NCI-H345 treated with DMSO at 0.1 percent for 48 hours (cell line): ENCODE measurements around the gene HOXB13.

Experiments used
- DNase-seq: peaks from one replicate; lab custom pipeline; 2025; ENCODE audit not compliant: unreplicated experiment; lab: John Stamatoyannopoulos, UW

Gene HOXB13

DNA sequence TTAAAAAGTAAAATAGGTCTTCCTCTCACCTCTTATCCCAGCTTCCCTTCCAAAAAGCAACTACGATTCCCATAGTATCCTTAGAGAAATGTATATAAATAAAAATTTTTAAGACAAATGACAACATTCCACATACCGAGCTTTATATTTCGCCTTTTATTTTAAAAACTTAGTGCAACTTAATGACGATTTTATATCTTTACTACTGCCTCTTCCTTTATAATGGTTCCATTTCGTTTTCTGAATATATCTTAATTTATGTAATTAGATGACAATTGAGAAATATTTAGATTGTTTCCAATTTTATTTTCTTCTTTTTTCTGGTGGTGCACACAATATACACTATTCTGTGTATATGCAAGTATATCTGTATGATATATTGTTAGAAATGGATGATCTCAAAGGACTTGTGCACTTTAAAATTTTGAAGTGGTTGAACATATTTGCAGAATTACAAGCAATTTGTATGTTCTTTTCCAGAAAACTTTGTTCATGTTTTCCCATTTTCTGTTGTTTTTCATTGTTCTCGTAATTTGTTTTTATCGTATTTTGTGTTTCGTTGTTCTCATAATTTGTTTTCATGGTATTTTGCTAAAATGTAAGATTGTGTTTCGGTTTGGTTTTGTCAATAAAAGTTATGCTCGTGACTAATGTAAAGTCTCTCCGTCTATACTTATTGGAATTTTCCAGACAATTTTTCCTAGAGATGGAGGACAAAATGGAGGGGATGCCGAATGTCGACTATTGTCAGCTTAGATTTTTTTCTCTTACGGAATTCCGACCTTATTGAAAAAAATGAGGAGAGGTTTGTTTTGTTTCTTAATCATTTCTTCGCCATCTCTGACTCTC, 20.4 kb upstream of the HOXB13 start:
- no peak for DNase-seq

DNA sequence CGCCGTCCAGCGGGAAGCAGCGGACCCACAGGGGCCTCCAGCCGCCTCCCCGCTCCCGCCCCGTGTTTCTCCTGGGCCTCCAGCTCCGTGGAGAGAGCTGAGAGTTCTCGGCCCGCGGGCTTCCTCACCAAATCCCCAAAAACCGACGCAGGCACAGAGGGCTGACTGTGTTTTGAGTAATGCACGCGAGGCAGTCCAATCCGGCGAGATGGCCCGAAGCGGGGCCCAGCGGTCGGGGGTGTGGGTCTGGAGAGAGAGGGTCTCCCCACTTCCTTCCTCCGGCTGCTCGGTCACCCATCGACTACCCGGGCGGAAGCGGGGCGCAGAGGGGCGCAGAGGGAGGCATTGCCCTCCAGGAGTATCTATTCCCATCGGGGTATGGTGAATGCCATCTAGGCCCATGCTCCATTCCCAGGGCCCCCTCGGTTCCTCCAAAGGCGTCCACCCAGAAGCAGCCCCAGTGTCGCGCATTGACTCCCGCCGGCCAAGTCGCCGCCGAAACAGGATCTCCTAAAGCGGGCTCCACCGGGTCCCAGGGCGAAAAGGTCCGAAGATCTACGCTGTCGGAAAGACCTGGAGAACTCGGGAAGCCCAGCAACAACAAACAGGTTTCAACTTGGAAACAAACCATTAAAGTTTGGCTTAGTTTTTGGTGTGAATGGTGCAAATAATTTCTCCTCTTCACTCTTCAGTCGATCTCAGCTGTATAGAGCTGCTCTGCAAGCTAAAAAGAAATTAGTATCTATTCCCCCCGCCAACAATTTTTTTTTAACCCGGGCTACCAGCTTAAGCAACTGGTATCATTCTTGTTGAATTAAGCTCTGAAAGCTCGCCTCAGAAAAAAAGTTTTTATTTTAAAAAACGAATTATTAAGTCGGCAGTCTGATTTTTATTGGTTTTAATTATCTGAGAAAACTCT, 19.2 kb upstream of the HOXB13 start:
- DNase-seq, result no peak

DNA sequence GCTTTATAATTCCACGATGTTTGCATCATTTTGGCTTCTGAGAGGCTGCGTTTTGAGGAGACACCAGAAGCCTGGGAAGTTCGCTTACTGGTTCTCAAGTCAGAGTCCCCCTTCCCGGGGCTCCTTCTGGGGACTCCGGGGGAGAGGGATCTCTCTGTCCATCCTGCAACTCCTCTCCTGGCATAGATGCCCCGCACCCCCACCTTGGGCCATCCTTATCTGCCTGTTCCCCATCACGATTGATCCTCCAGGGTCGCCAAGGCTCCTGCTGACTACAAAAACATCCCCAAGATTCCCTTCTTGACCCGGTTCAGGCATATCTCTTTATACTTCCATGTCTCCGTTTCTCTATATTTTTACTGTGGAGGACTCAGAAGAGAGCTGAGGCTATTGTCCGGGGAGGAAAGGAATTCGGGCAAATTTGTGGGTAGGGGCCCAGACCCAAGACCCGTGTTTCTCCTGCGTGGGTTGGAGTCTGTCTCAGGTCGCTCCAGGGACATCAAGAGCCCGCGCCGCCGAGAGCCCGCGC, 18.4 kb upstream of the HOXB13 start:
- DNase-seq, result no peak

DNA sequence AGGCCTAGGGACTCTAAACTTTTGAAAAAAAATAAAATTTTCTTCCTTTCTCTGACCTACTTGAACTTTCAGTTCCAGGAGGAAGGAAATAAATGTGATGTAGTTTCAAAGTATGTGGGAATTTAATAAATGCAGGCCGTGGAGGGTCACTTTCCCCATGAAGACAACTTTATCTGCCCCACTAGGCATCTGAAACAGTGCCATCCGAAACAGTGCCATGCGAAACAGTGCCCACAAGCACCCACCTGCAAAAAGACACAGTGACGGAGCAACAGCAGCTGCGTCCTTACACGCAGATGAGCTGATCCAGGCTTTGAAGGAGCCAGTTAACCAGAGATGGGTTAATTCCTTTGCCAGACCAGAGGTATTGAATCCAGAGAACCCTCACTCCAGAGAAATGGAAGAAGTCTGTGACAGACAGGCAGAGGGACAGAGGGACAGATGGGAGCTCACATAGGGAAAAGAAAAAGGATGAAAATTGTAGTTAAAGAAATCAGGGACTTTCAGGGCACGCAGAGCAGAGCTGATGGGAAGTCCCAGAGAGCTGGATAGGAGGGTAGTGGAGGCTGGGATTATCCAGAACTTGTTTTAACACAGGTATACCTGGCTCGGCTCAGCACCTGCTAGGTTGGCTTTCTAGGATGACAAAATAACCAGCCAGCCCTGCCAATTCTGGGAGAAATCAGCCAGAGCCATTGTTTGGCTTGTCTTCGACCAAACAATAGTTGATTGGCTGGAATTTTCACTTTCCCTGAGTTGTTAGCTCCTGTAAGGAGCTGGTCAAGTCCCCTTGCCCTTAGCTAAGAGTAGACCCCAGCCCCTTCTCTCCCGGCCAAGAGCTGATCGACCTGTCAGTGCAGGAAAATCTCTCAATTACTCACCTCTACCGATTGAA, 17.1 kb upstream of the HOXB13 start:
- no peak for DNase-seq

DNA sequence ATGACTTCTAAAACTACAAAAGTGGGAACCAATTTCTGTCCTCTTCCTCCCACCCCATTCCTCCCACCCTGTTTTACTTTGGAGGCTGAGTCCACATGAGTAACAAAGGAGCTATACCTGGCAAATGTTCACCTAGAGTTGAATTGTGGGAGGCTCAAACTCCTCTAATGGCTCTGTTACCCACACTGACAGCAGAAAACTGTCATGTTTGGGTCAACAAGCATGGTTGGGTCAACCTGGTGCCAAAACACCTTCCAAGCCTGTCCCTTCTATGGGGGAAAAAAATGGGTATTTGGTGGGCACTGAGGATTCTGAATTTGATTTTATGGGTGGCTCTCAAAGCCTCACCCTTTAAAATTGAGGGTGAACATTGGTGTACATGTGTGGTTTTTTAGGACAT, 12.0 kb upstream of the HOXB13 start:
- no peak for DNase-seq

DNA sequence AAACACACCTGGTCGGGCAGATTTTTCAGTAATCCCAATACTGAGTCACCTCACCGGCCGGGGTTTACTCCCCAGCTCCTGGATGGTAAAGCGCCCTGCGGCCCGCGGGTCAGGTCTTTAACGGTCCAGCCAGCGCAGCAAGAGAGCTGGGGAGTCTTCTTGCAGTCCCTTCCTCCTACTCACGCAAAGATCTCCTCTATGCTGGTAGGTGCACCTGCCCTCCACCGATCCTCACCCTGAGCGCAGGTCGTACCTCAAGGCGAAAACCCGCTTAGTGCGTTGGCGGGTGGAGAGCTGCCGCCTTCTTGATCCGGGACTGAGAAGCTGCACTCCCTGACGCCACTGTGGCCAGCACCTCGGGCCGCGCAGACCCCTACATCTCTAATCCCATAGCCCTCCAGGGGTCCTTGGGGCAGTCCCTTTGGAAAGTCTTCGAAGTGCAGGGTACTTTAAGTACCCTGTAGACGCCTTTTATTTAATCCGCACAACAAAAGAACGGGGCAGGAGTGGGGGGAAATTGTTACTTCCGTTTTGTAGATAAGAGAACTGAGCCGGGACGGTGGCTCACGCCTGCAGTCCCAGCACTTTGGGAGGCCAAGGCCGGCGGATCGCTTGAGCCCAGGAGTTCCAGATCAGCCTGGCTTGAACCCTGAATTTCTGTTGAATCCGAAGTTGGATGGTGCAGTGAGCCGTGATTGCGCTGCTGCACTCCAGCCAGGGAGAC, 10.4 kb upstream of the HOXB13 start:
- DNase-seq, result no peak

DNA sequence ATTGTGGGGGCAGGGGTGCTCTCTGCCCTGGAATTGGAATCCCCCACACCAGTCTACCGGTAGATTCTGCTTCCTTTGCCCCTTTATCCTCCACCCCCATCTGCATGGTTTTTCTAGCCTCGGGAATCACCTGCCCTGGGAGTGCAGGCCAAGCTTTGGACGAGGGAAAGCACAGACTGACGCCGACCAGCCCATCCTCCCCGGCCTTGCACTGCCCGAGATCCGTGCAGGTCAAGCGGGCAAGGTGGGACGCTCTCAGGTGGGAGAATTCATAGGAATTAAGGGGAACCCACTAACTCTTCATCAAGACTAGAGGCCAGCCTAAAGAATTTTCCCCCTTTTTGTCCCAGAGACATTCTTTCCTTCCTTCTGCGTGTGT, 9.9 kb upstream of the HOXB13 start:
- DNase-seq, result no peak

DNA sequence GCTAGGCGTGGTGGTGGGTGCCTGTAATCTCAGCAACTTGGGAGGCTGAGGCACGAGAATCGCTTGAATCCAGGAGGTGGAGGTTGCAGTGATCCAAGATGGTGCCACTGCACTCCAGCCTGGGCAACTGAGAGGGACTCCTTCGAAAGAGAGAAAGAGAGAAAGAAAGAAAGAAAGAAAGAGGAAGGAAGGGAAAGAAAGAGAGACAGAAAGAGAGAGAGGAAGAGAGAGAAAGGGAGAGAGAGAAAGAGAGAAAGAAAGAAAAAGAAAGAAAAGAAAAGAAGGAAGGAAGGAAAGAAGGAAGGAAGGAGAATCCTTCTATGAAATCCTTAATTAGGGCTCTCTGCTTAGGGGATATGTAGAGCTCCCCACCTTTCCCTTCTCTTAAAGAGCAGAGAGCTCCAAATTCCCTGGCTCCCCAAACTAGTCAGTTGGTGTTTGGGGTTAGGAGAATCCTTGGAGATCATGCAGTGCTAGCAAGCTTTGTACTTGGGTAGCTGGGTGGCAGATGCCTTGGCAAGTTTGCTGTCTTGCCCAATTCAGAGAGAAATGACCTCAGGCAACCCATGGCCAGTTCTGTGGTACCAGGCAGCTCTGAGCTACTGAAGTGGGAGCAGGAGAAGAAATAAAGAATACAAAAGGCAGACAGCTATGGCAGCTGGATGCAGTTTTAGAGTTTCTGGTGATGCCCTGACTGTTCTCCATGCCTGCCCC, 8.9 kb upstream of the HOXB13 start:
- DNase-seq, result no peak

DNA sequence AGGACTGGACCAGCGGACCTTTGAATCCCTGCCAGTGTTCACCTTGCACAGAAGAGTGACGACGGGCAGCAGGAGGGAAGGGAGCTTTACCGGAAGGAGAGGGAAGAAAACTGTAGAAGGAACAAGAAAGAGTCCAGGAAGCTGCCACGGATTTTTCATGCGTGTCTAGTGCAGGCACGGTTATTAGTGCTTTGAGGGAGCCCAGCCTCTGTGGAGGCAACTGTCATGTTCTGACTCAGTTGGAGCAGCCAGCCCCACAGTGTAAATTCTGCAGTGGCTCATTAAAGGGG, 6.5 kb upstream of the HOXB13 start:
- DNase-seq, result no peak

DNA sequence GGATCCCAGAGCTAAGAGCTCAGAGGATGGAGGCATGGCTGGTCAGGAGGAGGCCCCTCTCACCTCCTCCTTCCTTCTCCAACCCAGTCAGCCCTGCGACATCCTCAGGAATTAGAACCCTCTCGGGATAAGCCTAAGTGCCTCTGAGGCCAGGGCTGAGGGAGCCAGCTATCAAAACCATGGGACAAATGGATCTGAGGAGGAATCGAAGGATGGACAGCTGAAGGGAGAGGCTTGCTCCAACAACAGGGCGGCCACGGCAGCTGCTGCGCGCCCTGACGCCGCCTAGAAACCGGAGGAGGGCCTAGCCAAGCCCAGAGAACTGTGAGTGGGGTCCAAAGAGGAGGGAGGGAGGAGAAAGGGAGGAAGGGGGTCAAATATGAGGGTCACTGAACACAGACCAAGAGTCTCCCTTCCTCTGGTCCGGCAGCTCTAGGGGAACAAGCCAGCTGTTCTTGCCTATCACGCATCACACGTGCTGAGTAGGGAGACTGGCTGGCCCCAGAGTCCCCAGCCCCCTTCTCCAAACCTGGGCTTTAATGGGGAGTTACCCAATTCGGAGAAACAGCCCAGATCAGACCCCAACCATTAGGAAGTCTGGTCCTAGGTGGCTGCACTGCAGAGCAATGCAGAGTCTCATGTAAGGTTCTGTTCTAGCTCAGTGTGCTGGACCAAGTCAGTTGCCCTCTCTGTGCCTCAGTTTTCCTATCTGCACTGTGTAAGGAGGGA, 5.9 kb upstream of the HOXB13 start:
- no peak for DNase-seq

DNA sequence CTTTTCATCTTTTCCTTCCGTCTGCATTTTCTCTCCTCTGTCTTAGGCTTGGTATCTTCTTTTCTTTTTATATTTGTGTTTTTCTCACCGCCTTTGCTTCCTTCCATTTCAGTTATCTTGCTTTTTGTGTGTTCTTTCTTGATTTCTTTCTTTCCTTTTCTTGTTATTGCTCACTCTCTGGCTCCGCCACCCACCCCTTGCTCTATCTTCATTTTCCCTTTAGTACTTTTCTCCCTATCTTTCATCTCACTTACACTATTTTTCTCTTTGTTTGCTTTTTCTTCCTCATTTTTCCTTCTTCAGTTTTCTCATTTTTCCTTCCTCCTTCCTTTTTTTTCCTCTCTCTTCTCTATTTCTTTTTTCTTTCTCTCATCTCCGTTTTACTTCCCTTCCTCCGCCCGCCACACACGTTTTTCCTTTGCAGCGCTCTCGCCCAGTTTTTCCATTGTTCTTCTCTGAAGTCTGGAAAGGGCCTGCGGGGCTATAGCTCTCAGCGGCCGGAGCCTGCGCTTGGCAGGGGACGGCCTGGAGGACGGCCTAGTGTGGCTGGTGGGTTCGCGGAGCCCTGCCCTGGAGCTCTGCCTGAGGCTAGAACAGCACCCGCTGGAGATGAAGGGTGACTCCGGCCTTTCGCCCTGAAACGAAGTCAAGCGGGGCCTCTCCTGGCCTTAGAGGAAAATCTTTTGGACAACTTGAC, 5.2 kb upstream of the HOXB13 start:
- DNase-seq, result no peak

DNA sequence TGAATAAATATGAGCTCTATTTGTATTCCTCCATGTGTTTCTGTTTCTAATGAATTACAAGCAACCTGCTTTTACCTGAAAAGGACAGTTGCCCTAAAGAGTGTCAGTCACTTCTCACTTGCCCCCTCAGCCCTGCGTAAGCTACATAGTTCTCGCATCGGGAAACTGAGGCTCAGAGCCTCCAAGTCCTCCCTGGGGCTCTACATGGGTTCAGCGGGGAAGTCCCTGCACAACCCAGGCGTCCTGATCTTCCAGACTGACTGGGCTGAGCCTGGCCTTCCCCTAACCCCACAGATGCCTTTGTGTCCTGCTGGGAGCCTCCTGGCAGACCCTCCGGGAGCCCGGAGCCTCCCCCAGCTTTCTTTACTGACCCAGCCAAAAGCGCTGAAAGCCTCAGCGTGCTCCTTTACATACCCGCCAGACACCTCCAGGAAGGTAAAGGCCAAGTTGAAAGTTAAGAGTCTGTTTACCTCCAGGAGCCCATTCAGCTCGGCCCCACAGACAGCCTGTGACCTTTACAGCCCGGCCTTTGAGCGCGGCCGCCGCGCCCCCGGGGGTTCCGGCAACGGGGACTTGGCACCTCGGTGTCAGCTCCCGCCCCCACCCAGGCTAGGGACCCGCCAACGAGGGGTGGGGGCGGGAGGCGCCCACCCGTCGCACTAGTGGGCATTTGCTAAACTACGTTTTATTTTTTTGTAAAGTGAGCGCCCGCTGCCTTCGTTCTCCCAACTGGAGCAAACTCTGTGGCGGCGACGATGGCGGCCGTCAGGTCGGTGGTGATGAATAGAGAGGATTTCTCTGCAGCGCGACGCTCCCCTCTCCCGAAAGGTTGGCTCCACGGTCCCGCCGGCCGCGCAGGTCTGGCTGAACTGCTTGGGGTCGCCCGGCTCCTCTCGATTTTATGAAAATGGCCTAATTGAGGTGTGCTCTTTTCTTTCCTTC, 4.4 kb upstream of the HOXB13 start:
- DNase-seq, result no peak

DNA sequence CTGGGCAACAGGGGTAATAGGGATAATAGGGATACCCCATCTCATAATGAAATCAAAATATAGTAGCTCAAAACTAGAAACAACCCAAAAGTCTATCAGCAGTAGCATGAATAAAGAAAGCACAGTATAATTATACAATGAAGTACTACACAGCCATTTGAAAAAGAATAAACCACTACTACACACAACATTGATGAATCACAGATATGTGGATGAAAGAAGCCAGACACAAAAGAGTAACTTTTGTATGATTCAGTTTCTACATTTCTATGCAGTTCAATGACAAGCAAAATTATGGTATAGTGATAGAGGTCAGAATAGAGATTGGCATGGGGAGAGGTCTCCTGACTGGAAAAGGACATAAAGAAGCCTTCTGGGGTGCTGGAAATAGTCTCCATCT, 2.8 kb upstream of the HOXB13 start:
- DNase-seq, result no peak

DNA sequence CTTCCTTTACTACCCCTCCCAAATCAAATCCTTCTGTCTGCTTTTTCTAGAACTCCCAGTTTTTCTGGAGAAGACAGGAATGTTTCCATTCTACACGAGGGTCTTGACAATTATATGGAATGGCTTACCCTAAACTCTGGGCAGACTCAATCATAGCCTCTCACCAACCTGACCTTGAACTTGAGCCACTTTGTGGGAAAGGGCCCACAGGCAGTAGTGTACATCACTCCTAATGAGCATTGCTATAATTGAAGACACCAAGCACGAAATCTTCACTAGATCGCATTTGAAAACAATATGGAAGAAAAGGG, 1.6 kb upstream of the HOXB13 start:
- DNase-seq, result no peak

DNA sequence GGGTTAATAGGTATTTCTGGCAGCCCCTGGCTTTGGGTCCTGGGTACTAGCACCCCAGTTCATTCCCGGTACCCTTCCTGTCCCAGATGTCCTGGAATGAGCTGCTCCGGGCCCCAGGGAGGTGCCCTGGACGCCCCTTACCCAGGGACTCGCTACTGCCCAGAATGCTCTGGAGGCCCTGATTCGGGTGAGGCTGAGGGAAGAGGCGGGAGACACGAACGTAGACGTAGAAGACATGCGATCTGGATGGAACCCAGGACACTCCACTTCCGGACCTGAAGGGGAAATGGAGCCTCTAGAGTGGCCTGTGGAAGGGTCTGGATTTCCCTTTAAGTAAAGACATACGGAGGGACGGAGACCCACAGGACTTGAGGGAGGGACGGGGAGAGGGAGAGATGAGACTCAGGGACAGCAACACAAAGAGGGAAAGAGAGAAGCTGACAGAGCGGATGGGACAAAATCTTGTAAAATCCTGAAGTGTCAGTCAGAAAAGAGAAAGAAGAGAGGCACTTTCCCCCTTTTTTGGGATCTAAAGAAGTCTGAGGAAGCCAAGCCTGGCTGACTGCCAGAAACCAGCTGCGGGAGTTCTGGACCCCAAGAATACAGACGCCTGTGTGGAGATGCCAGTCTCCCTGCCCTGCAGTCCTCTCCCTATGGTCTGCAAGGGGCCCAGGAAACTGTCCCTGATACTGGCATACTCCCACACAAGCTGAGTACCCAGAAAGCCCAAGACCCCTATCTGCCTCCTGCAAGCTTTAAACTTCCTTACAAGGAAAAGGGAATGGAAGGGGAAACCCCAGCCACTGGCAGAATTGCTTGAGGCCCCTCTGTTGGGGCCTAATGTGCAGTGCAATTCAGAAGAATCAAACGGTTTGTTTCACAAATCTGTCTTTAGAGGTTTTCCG, 1.0 kb upstream of the HOXB13 start:
- no peak for DNase-seq

DNA sequence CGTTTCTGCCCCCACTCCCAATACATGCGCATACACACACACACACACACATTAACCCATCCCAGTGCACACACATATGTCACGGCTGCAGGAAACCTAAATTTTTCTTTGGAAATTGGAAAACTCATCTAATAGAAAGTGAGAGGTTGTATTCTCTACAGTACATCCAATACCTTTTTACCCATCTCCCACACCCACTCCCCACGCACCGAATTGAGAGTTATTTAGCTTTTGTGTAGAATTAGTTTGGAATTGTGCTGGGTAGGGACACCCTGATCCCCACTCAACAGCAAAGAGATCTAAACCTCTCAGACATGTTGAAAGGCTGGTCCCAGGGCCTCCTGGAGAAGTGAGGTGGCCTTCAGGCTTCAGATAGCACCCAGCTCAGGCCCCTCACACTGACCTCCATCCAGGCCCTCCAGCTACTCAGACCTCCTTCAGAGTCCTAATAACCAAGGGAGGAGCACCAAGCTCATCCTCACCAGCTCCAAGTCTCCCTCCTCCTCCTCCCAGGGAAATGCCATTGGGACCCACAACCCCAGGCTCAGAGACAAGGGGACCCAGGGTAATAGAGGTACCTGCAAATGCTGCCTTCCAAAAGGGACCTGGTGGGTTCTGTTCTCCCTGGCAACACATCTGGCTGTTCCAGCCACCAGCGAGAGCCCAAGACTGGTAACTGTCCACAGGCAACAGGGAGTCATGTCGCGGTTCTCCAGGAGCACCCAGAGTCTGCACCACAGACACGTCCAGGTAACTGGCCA, 955 bp downstream of the HOXB13 start:
- DNase-seq, result no peak
